SU-DHL-6 (cell line): Measurements from ENCODE around the gene USP17L24.
"Not testable (repeated sequence)": the region's sequence is repeated elsewhere in the genome, so short reads cannot be mapped to it uniquely, and the experiment has no call there.

Experiments
- EZH2phosphoT487 ChIP-seq: fragments of 200-600 bp; sonication (generic), shearing (Covaris generic); conservative IDR thresholded peaks from 2 replicates; pipeline ENCODE4 v1.6.1; 2018; ENCODE audit warnings: mild to moderate bottlenecking, antibody characterized with exemption, low read length, moderate library complexity, mixed read lengths
- TF ChIP-seq, protein P1 (sequence below): fragments of 200-600 bp; sonication (generic); IDR thresholded peaks from one replicate; pipeline ENCODE4 v1.5.1; 2017; ENCODE audit warnings: antibody characterized with exemption, mild to moderate bottlenecking, low read length, moderate library complexity; ENCODE audit not compliant: insufficient read depth, poor library complexity, severe bottlenecking

DNA sequence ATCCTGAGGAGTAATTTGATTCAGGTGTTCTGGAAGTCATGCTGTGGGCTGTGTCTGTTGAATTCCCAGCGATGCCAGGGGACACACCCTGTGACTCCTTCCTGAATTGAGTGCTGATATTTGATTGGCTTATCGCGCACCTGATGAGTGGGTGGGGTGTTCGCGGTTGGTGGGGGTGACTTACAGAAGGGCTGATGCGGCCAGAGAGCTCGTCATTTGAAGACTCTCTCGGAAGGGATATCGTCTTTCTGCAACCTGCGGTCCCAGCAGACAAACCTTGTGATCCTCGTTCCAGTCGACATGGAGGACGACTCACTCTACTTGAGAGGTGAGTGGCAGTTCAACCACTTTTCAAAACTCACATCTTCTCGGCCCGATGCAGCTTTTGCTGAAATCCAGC, 9.4 kb downstream of the USP17L24 start, which contains the start of gene USP17L26:
- TF ChIP-seq, protein P1, sequence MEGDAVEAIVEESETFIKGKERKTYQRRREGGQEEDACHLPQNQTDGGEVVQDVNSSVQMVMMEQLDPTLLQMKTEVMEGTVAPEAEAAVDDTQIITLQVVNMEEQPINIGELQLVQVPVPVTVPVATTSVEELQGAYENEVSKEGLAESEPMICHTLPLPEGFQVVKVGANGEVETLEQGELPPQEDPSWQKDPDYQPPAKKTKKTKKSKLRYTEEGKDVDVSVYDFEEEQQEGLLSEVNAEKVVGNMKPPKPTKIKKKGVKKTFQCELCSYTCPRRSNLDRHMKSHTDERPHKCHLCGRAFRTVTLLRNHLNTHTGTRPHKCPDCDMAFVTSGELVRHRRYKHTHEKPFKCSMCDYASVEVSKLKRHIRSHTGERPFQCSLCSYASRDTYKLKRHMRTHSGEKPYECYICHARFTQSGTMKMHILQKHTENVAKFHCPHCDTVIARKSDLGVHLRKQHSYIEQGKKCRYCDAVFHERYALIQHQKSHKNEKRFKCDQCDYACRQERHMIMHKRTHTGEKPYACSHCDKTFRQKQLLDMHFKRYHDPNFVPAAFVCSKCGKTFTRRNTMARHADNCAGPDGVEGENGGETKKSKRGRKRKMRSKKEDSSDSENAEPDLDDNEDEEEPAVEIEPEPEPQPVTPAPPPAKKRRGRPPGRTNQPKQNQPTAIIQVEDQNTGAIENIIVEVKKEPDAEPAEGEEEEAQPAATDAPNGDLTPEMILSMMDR = not testable (repeated sequence)
- not testable (repeated sequence) for TF ChIP-seq EZH2phosphoT487
